ENCODE results near the gene ZNF326.

The ZNF326 gene

DNA sequence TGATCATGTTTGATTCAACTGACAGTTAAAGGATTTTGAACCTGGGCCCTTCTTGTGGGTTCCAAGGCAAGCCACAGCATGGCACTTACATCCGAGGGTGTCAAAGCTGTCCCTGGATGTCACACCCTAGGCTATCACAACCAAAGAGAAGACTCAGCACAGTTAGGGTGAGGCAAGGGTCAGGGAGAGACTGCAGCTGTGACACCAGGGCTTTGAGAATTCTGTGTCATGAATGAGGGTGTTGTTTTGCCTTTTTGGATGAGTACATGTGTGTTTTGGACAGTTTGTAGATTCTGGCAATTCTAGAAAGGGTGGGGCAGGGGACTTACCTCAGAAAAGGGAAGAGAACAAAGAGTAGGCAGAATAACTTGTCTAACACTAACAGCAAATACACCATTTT is 37.8 kb upstream of the ZNF326 start:
- Histone ChIP-seq H3K27me3 (ENCODE audit: insufficient read depth, low read length) (no peaks in the 10 kb centered on the region), H3K4me3 (ENCODE audit: low read depth, low read length, poor library complexity, severe bottlenecking) (no peak overlapping the region), H3K27ac (ENCODE audit: low read depth, low read length, poor library complexity, severe bottlenecking) (no peak overlapping the region), H3K9ac (ENCODE audit: low read length) (no peak overlapping the region), H3K4me2 (ENCODE audit: low read length) (no peak overlapping the region), H3K4me1 (ENCODE audit: insufficient read depth, low read length, severe bottlenecking) (peaks cover 7% of the 10 kb centered on the region), H3K36me3 (ENCODE audit: insufficient read depth, low read length) (no peaks in the 10 kb centered on the region), H3K9me2 (ENCODE audit: low read depth, low read length) (no peaks in the 10 kb centered on the region), H4K20me1 (ENCODE audit: insufficient read depth, low read length) (no peaks in the 10 kb centered on the region), H3K79me2 (ENCODE audit: insufficient read depth, low read length) (no peaks in the 10 kb centered on the region), H3K9me3 (ENCODE audit: low read length) (peaks cover 4% of the 10 kb centered on the region; the same call in 1 of the 2 replicates), H3F3A (ENCODE audit: insufficient read depth, low read length) (no peaks in the 10 kb centered on the region), H2AFZ (ENCODE audit: low read length) (no peak overlapping the region)
- no peak for TF ChIP-seq EZH2 (IDR thresholded peaks at IDR 0.05; ENCODE audit: borderline replicate concordance, low read length)

DNA sequence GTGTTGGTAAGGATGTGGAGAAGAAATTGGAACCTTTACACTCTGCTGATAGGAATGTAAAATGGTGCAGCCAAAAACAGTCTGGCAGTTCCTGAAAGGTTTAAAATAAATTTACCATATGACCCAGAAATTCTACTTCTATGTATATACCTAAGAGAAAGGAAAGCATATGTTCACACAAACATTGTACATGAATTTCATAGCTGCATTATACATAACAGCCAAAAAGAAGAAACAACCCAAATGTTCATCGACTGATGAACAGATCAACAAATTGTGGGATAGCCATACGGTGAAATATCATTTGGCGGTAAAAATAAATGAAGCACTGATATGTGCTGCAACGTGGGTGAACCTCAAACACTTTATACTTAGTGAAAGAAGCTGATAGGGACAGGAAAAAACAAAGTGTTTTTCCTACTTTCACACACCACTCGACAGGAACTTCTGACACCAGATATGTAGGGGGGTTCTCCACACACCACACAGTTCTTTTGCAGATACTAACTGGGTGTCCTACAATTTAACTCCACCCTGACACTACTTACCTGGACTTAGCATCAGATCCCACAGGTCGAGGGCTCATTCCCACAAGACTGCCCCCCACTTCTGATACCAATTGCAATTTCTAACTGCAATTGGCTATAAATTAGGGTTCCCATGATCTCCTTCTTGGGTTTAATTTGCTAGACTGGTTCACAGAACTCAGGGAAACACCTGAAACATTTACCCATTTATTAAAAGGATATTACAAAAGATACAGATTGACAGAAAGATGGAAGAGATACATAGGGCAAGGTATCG is 35.9 kb upstream of the ZNF326 start:
- peaks cover 4% of the 10 kb centered on the region; the same call in 1 of the 2 replicates for H3K9me3 ChIP-seq (ENCODE audit: low read length)
- H3K4me3 ChIP-seq (ENCODE audit: low read depth, low read length, poor library complexity, severe bottlenecking), result no peak overlapping the region

DNA sequence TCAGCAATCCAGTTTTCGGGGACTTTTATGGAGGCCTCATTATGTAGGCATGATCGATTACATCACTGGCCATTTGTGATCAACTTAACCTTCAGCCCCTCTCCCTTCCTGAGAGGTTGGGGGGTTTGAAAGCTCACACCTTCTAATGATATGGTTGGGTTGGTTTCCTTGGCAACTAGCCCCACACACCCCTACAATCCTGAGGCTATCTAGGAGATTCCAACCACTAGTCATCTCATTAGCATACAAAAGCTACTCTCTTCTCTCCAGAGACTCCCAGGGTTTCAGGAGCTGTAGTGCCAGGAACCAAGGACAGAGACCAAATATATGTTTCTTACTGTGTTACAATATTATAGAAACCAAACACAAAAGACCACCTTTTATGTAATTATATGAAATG is 35.2 kb upstream of the ZNF326 start:
- no peak overlapping the region for H2AFZ ChIP-seq (ENCODE audit: low read length)
- no peaks in the 10 kb centered on the region for H3K4me1 ChIP-seq (ENCODE audit: insufficient read depth, low read length, severe bottlenecking)
- H3K79me2 ChIP-seq (ENCODE audit: insufficient read depth, low read length), result no peaks in the 10 kb centered on the region
- no peak overlapping the region for H3K4me3 ChIP-seq (ENCODE audit: low read depth, low read length, poor library complexity, severe bottlenecking)
- H3K36me3 ChIP-seq (ENCODE audit: insufficient read depth, low read length), result no peaks in the 10 kb centered on the region
- H3K9ac ChIP-seq (ENCODE audit: low read length), result no peak overlapping the region
- H4K20me1 ChIP-seq (ENCODE audit: insufficient read depth, low read length), result no peaks in the 10 kb centered on the region
- H3K9me3 ChIP-seq (ENCODE audit: low read length), result peaks cover 4% of the 10 kb centered on the region; the same call in 1 of the 2 replicates
- no peaks in the 10 kb centered on the region for H3K9me2 ChIP-seq (ENCODE audit: low read depth, low read length)
- no peaks in the 10 kb centered on the region for H3F3A ChIP-seq (ENCODE audit: insufficient read depth, low read length)
- H3K4me2 ChIP-seq (ENCODE audit: low read length), result no peak overlapping the region
- no peak overlapping the region for H3K27ac ChIP-seq (ENCODE audit: low read depth, low read length, poor library complexity, severe bottlenecking)
- TF ChIP-seq, protein P1, sequence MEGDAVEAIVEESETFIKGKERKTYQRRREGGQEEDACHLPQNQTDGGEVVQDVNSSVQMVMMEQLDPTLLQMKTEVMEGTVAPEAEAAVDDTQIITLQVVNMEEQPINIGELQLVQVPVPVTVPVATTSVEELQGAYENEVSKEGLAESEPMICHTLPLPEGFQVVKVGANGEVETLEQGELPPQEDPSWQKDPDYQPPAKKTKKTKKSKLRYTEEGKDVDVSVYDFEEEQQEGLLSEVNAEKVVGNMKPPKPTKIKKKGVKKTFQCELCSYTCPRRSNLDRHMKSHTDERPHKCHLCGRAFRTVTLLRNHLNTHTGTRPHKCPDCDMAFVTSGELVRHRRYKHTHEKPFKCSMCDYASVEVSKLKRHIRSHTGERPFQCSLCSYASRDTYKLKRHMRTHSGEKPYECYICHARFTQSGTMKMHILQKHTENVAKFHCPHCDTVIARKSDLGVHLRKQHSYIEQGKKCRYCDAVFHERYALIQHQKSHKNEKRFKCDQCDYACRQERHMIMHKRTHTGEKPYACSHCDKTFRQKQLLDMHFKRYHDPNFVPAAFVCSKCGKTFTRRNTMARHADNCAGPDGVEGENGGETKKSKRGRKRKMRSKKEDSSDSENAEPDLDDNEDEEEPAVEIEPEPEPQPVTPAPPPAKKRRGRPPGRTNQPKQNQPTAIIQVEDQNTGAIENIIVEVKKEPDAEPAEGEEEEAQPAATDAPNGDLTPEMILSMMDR (IDR thresholded peaks at IDR 0.05; ENCODE audit: low read length), result no peak
- no peak for TF ChIP-seq EZH2 (IDR thresholded peaks at IDR 0.05; ENCODE audit: borderline replicate concordance, low read length)
- H3K27me3 ChIP-seq (ENCODE audit: insufficient read depth, low read length), result no peaks in the 10 kb centered on the region

More for the DNA sequence above, 35.9 kb upstream of the ZNF326 start:
- TF ChIP-seq, protein P1 (IDR thresholded peaks at IDR 0.05; ENCODE audit: low read length), result no peak
- TF ChIP-seq EZH2 (IDR thresholded peaks at IDR 0.05; ENCODE audit: borderline replicate concordance, low read length), result no peak
- Histone ChIP-seq H4K20me1 (ENCODE audit: insufficient read depth, low read length) (no peaks in the 10 kb centered on the region), H3K27ac (ENCODE audit: low read depth, low read length, poor library complexity, severe bottlenecking) (no peak overlapping the region), H3K9me2 (ENCODE audit: low read depth, low read length) (no peaks in the 10 kb centered on the region), H3K79me2 (ENCODE audit: insufficient read depth, low read length) (no peaks in the 10 kb centered on the region), H3K36me3 (ENCODE audit: insufficient read depth, low read length) (no peaks in the 10 kb centered on the region), H3K27me3 (ENCODE audit: insufficient read depth, low read length) (no peaks in the 10 kb centered on the region), H3K4me2 (ENCODE audit: low read length) (no peak overlapping the region), H3K4me1 (ENCODE audit: insufficient read depth, low read length, severe bottlenecking) (no peaks in the 10 kb centered on the region), H3F3A (ENCODE audit: insufficient read depth, low read length) (no peaks in the 10 kb centered on the region), H3K9ac (ENCODE audit: low read length) (no peak overlapping the region), H2AFZ (ENCODE audit: low read length) (no peak overlapping the region)

Measured in OCI-LY1 (cell line).